ENCODE results near the gene STXBP4. TPM values are rescaled to one million over a fixed set of nuclear protein-coding genes. Genes with fewer than 3 reads are reported as not detected.

The STXBP4 gene
- total RNA-seq, 1 donor from 2014 or later = 5.1 TPM

- H3K4me3 ChIP-seq (ENCODE audit: low read depth, low read length) = no peak overlapping the region
- no peak for TF ChIP-seq CTCF (conservative IDR thresholded peaks at IDR 0.05; ENCODE audit: low read depth, low read length)
Measured at GRCh38 chr17:54933921-54934320, 34.6 kb upstream of the STXBP4 start.

GRCh38 chr17:54935471-54935870 lies 33.1 kb upstream of the STXBP4 start:
- TF ChIP-seq CTCF (conservative IDR thresholded peaks at IDR 0.05; ENCODE audit: low read depth, low read length) = no peak
- H3K4me3 ChIP-seq (ENCODE audit: low read depth, low read length) = no peak overlapping the region
- DNase-seq (ENCODE audit: low read depth) = no peak

More at GRCh38 chr17:54933921-54934320, 34.6 kb upstream of the STXBP4 start:
- DNase-seq (ENCODE audit: low read depth) = no peak

- DNase-seq (ENCODE audit: low read depth) = no peak
- no peak for TF ChIP-seq CTCF (conservative IDR thresholded peaks at IDR 0.05; ENCODE audit: low read depth, low read length)
- no peak overlapping the region for H3K4me3 ChIP-seq (ENCODE audit: low read depth, low read length)
Measured at GRCh38 chr17:54937018-54937417, 31.5 kb upstream of the STXBP4 start.

- TF ChIP-seq CTCF (conservative IDR thresholded peaks at IDR 0.05; ENCODE audit: low read depth, low read length) = no peak
- DNase-seq (ENCODE audit: low read depth) = no peak
- H3K4me3 ChIP-seq (ENCODE audit: low read depth, low read length) = no peak overlapping the region
Measured at GRCh38 chr17:54937426-54937825, 31.1 kb upstream of the STXBP4 start.

- H3K4me3 ChIP-seq (ENCODE audit: low read depth, low read length) = no peak overlapping the region
- TF ChIP-seq CTCF (conservative IDR thresholded peaks at IDR 0.05; ENCODE audit: low read depth, low read length) = no peak
Measured at GRCh38 chr17:54941285-54941684, 27.3 kb upstream of the STXBP4 start.

GRCh38 chr17:54944796-54945195 lies 23.8 kb upstream of the STXBP4 start:
- DNase-seq (ENCODE audit: low read depth) = no peak
- no peak for TF ChIP-seq CTCF (conservative IDR thresholded peaks at IDR 0.05; ENCODE audit: low read depth, low read length)
- no peak overlapping the region for H3K4me3 ChIP-seq (ENCODE audit: low read depth, low read length)

More at GRCh38 chr17:54941285-54941684, 27.3 kb upstream of the STXBP4 start:
- DNase-seq (ENCODE audit: low read depth) = no peak

- no peak for TF ChIP-seq CTCF (conservative IDR thresholded peaks at IDR 0.05; ENCODE audit: low read depth, low read length)
- no peak overlapping the region for H3K4me3 ChIP-seq (ENCODE audit: low read depth, low read length)
- no peak for DNase-seq (ENCODE audit: low read depth)
Measured at GRCh38 chr17:54945231-54945630, 23.3 kb upstream of the STXBP4 start.
